GM18951 (cell line): ENCODE data around the gene PRR22.
"Not testable (repeated sequence)": the region's sequence is repeated elsewhere in the genome, so short reads cannot be mapped to it uniquely, and the experiment has no call there.

Experiments
- POLR2A ChIP-seq: IDR thresholded peaks from 4 replicates; pipeline ENCODE4 v1.6.1; 2011; ENCODE audit warnings: mild to moderate bottlenecking; ENCODE audit not compliant: insufficient read length, insufficient read depth; ENCODE audit errors: extremely low read depth
- in situ Hi-C: fragments of 300-500 bp; cut with MboI; formaldehyde crosslinking; loops from one replicate; pipeline ENCODE4 v1.12.0; 2022; ENCODE audit warnings: low sequenced_read_pairs, mixed read lengths, inconsistent platforms; ENCODE audit not compliant: unreplicated experiment

Gene PRR22

DNA sequence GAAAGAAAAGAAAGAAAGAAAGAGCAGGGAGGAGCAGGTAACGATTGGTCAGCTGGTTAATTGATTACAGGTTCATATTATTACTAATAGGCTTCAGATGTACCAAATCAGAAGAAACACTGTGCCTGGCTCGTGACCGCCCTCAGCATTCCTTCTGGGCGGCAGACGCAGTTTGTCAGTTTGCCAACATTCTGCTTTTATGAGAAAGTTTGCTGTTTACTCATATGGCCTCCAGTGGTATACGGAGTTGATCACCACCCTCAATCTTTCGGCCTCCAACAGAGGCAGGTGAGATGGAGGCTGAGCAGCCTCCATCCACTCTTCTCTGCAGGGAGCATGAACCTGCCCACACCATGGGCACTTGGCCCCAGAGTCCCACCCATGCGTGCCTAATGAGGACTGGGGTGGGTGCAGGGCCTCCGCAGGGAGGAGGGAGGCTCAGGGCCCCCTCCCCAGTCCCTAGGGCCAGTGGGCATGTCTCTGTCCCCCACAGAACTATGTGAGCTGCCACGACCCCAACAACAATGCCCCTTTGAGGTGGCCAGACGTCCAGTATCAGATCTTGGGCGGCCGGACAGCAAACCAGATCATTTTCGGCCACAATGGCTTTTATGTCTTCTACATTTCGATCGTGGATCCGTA lies 8.8 kb downstream of the PRR22 start:
- in situ Hi-C loops, result no loop called here
- no peak for TF ChIP-seq POLR2A

DNA sequence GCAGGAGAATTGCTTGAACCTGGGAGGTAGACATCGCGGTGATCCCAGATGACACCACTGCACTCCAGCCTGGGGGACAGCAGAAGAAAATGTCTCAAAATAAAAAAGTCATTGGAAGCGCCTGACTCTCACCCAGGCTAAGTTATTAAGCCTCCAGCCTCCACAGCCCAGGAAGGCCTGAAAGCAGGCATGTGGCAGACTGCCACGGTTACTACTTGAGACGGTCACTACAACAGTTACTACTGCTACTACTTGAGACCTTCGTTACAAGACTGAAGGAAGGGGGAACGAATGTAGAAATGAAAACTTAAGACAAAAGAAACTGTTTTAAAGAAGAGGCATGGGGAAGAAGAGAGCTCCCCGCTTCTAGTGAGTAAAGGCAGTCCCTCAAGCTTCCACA lies 9.6 kb downstream of the PRR22 start:
- in situ Hi-C loops, result no loop called here
- TF ChIP-seq POLR2A, result no peak

DNA sequence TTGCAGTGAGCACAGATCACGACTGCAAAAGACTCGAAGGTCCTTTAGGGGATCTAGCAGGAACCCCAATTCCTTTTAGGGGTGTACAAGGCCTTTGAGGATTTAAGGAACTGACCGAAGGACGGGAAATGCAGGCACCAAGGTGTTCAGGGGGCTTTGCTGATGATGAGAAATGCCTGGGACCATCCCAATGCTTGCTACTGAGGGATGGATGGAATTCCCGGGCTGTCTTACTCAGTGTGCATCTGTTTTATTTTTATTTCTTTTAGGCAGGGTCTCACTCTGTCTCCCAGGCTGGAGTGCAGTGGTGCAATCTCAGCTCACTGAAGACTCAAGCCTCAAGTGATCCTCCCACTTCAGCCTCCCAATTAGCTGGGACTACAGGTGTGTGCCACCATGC lies 11.3 kb downstream of the PRR22 start:
- in situ Hi-C loops, result no loop called here
- TF ChIP-seq POLR2A, result no peak

DNA sequence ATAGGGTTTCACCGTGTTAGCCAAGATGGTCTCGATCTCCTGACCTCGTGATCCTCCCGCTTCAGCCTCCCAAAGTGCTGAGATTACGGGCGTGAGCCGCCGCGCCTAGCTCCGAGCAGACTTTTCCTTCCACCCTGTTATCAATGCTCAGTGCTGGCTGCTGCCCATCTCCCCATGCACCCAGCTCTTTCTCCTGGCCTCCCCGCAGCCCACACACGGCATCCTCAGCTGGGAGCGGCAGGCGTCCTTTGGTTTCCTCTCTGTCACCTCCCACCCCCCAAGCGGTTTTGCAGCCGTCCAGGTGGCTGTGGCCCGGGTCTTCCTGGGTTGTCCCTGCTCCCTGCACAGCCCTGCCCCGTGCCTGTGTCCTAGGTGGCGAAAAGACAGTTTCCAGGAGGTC lies 12.1 kb downstream of the PRR22 start:
- no peak for TF ChIP-seq POLR2A
- in situ Hi-C loops, result no loop called here

DNA sequence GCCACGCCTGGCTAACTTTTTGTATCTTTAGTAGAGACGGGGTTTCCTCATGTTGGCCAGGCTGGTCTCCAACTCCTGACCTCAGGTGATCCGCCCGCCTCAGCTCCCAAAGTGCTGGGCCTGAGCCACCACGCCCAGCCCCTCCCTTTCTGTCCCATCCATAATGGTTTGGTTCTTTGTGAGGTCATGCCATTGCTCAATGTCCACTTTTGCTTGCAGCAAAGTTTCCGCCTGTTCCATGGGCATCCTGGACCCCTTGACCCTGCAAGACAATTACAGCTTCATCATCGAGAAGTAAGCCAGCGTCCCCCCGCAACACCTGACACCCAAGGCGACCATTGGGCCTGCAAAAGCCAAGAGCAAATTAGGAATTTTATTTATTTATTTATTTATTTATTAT lies 16.6 kb downstream of the PRR22 start:
- no peak for TF ChIP-seq POLR2A
- in situ Hi-C loops, result no loop called here

DNA sequence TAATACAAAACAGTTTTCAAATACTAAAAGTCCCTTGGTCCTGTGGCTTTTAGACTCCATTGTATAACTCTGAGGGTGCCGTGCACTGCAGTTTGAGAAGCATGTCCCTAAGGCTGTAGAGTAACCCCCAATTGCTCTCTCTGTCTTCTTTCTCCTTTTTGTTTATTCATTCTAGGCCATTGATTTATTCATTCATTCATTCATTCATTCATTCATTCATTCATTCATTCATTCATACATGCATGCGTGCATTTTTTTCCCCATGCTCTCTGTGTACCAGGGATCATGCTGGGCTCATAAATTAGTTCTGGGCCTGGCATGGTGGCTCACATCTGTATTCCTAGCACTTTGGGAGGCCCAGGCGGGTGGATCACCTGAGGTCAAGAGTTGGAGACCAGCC lies 19.3 kb downstream of the PRR22 start:
- TF ChIP-seq POLR2A, result no peak
- in situ Hi-C loops, result no loop called here

DNA sequence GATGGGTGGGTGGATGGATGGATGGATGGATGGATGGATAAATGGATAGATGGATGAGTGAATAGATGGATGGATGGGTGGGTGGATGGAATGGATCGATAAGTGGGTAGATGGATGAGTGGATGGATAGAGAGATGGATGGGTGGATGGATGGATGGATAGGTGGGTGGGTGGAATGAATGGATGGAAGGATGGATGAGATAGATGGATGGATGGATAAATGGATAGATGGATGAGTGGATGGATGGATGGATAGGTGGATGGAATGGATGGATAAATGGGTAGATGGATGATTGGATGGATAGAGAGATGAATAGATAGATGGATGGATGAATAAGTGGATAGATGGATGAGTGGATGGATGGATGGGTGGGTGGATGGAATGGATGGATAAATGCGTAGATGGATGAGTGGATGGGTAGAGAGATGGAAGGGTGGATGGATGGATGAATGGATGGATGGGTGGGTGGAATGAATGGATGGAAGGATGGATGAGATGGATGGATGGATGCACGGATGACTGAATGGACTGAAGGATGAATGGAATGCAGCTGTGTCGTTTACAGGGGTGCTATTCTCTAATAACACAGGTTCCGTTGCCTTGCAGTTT lies 21.8 kb downstream of the PRR22 start:
- TF ChIP-seq POLR2A, result no peak
- in situ Hi-C loops, result no loop called here

DNA sequence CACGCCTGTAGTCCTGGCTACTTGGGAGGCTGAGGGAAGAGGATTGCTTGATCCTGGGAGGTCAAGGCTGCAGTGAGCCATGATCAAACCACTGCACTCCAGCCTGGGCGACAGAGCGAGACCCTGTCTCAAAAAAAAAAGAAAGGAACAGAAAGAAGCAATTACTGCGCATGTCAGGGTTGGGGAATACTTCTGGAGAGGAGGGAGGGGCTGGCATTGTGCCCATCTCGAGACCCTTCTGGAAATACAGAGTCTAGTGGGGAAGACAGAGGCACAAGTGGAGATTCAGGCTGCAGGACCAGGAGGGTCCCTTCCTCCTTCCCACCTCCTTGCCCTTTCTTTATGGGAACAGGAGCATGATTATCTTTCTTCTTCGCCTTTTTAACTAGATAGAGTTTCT lies 30.8 kb downstream of the PRR22 start:
- TF ChIP-seq POLR2A, result no peak
- in situ Hi-C loops, result no loop called here

DNA sequence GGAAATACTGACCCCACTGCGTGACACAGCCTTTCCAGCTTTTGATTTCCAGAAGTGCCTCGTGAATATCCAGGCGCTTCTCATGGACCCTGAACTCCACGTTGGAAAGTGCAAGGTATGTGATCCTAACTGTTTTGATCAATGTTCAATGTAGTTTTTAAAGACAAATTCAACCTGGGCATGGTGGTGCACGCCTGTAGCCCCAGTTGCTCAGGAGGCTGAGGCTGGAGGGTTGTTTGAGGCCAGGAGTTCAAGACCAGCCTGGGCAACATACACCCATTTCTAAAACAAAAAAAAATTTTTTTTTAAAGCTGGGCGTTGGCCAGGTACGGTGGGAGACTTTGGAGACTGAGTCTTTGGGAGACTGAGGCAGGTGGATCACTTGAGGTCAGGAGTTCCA lies 32.8 kb downstream of the PRR22 start:
- no peak for TF ChIP-seq POLR2A
- in situ Hi-C loops, result no loop called here

DNA sequence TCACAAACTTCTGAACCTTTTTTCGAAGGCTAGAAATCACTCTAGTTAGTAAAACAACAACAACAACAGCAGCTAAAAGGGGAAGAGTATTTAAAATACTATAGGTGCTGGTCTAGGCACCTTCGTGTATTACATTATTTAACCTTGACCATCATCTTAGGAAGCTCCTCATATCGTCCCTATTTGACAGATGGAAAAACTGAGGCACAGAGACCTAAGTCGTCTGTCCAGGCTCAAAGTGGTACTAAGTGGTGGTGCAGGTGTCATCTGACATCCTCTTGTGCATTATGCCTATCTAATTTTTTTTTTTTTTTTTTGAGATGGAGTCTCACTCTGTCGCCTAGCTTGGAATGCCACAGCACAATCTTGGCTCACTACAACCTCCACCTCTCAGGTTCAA lies 35.0 kb downstream of the PRR22 start:
- TF ChIP-seq POLR2A, result no peak

DNA sequence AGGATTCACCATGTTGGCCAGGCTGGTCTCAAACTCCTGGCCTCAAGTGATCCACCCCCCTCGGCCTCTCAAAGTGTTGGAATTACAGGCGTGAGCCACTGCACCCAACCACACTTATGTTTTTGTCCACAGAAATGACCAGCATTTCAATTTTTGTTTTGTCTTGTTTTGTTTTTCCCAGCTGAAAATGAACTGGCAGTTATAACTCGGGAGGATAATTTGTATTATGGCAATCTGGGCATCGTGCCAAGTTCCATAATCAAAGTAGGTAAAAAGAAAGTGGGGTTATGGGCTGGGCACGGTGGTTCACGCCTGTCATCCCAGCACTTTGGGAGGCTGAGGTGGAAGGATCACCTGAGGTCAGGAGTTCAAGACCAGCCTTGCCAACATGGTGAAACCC lies 35.6 kb downstream of the PRR22 start:
- in situ Hi-C loops, result not testable (repeated sequence)

More for the DNA sequence above, 35.0 kb downstream of the PRR22 start:
- in situ Hi-C loops, result no loop called here

DNA sequence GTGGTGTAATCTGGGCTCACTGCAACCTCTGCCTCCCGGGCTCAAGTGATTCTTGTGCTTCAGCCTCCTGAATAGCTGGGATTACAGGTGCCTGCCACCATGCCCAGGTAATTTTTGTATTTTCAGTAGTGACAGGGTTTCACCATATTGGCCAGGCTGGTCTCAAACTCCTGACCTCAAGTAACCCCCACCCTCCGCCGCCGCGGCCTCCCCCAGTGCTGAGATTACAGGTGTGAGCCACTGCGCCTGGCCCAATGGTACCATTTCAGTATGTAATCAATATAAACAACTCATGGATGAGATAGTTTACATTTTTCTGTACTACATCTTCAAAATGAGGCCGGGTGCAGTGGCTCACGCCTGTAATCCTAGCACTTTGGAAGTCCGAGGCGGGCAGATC lies 39.5 kb downstream of the PRR22 start:
- in situ Hi-C loops, result not testable (repeated sequence)

DNA sequence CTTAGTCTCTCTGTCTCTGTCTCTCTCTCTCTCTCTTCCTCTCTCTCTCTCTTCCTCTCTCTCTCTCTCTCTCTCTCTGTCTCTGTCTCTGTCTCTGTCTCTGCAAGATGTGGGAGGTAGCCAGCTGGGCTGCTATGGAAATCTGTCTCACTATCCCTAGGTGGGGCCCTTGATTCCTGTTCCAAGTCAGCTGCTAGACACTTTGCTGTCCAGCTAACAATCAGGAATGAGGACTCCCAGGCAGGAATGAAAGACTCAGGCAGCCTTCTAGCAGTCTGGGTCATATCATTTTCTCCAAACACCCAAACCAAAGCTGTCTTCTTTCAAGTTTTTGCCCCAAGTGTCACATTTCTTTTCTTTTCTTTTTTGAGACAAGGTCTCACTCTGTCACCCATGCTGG lies 40.9 kb downstream of the PRR22 start:
- in situ Hi-C loops, result no loop called here
- no peak for TF ChIP-seq POLR2A

DNA sequence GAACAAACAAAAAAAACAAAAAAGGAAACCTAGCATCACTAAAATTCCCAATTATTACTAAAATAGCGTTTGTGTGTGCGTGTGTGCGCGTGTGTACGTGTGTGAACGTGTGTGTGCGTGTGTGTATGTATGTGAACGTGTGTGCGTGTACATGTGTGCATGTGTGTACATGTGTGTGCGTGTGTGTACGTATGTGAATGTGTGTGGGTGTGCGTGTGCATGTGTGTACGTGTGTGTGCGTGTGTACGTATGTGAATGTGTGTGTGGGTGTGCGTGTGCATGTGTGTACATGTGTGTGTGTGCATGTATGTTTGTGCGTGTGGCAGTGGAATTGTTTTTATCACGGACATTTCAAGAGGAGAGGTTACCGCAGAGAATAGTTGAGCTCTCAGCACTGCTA lies 42.5 kb downstream of the PRR22 start:
- in situ Hi-C loops, result no loop called here
- no peak for TF ChIP-seq POLR2A

DNA sequence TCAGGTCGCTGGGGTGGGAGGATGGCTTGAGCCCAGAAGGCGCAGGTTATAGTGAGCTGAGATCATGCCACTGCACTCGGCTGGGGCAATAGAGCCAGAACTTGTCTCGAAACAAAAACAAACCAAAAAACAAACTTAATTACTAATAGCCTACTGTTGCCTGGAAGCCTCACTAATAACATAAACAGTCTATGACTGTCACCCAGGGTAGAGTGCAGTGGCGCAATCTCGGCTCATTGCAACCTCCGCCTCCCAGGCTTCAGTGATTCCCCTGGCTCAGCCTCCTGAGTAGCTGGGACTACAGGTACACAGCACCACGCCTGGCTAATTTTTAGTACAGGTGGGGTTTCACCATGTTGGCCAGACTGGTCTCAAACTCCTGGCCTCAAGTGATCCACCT lies 46.1 kb downstream of the PRR22 start:
- in situ Hi-C loops, result no loop called here
- TF ChIP-seq POLR2A, result no peak

DNA sequence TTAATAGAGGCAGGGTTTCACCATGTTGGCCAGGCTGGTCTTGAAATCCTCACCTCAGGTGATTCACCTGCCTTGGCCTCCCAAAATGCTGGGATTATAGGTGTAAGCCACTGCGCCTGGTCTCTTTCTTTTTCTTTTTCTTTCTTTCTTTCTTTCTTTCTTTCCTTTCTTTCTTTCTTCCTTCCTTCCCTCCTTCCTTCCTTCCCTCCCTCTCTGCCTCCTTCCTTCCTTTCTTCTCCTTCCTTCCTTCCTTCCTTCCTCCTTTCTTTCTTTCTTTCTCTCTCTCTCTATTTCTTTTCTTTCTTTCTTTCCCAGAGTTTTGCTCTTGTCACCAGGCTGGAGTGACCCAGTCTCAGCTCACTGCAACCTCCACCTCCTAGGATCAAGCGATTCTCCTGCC lies 51.4 kb downstream of the PRR22 start:
- in situ Hi-C loops, result not testable (repeated sequence)
